ENCODE measurements around the gene OR2D2.

OR2D2 gene

GRCh38 chr11:6844356-6844755, 47.9 kb downstream of the OR2D2 start:
- in situ Hi-C loops (cut with MboI; ENCODE audit: low sequenced_read_pairs, unreplicated experiment), result no loop called here
- TF ChIP-seq CTCF (IDR thresholded peaks at IDR 0.05; ENCODE audit: borderline replicate concordance, control extremely low read depth, extremely low read depth, insufficient read depth, missing control alignments), result no peak

GRCh38 chr11:6843670-6844069, 48.6 kb downstream of the OR2D2 start:
- no peak for TF ChIP-seq CTCF (IDR thresholded peaks at IDR 0.05; ENCODE audit: borderline replicate concordance, control extremely low read depth, extremely low read depth, insufficient read depth, missing control alignments)
- DNase-seq (ENCODE audit: low spot score), result no peak
- in situ Hi-C loops (cut with MboI; ENCODE audit: low sequenced_read_pairs, unreplicated experiment), result no loop called here

More at GRCh38 chr11:6844356-6844755, 47.9 kb downstream of the OR2D2 start:
- no peak for DNase-seq (ENCODE audit: low spot score)

GRCh38 chr11:6841694-6842093, 50.6 kb downstream of the OR2D2 start:
- in situ Hi-C loops (cut with MboI; ENCODE audit: low sequenced_read_pairs, unreplicated experiment), result no loop called here
- no peak for TF ChIP-seq CTCF (IDR thresholded peaks at IDR 0.05; ENCODE audit: borderline replicate concordance, control extremely low read depth, extremely low read depth, insufficient read depth, missing control alignments)
- no peak for DNase-seq (ENCODE audit: low spot score)
